Upper lobe of right lung (tissue), 1 donor: ENCODE results near the gene LYL1. TPM values are rescaled to one million over a fixed set of nuclear protein-coding genes. Genes with fewer than 3 reads are reported as not detected.

ENCODE experiments used
- ATAC-seq: fragments of 200-7000 bp; cut with Tn5 transposase; one replicate; pipeline ENCODE4 v1.9.1; 2020; ENCODE audit warnings: mild to moderate bottlenecking, moderate library complexity
- DNase-seq: peaks from one replicate; pipeline ENCODE4 v3.0.0-alpha.2; 2020
- H3K27ac ChIP-seq: fragments of 200-600 bp; one replicate; pipeline ENCODE4 v1.8.0; 2022
- H3K27me3 ChIP-seq: fragments of 200-600 bp; one replicate; pipeline ENCODE4 v1.8.0; 2022; ENCODE audit warnings: mild to moderate bottlenecking
- H3K36me3 ChIP-seq: fragments of 200-600 bp; one replicate; pipeline ENCODE4 v1.8.0; 2022
- H3K4me1 ChIP-seq: fragments of 200-600 bp; one replicate; pipeline ENCODE4 v1.8.0; 2022
- H3K4me3 ChIP-seq: fragments of 200-600 bp; one replicate; pipeline ENCODE4 v1.8.0; 2022; ENCODE audit warnings: mild to moderate bottlenecking
- H3K9me3 ChIP-seq: fragments of 200-600 bp; one replicate; pipeline ENCODE4 v1.8.0; 2022
- intact Hi-C: fragments of 100-400 bp; cut with DNase I; formaldehyde crosslinking; loops from one replicate; pipeline ENCODE4 v1.11.0; 2022
- total RNA-seq: library from RNA; stranded (reverse); fragmentation: NEBNext Ultra II Directional; extraction: Animal tissue kit (Norgen Biotek cat#: 25700); gene quantifications from one replicate; pipeline ENCODE4 v1.2.1, GENCODE V29; 2021
- TF ChIP-seq, protein P1 (sequence below): fragments of 200-600 bp; IDR thresholded peaks from one replicate; pipeline ENCODE4 v1.8.0; 2022; ENCODE audit warnings: antibody characterized with exemption
- donor health status: DM: no; HTN: yes; CAD: no; lungs with severe emphysema.

The LYL1 gene
- total RNA-seq, 1 donor from 2014 or later, result 21.8 TPM

DNA sequence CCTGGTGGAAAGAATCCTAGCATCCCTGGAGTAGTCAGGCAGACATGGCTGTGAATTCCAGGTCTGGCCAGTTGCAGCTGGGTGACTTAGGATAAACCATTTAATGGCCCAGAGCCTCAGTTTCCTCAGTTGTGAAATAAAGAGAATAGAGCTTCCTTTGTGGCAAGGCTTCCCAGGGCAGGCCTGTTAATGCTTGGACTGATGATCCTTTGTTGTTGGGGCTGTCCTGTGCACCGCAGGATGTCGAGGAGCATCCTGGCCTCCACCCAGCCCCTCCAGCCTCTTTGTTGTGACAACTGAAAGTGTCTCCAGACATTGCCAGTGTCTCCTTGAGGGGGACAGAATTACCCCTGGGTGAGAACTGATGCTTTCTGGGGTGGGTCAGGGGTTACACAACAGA lies 16.3 kb downstream of the LYL1 start:
- Histone ChIP-seq H3K27me3 (no peaks in the 10 kb centered on the region), H3K4me3 (no peak overlapping the region), H3K36me3 (peaks cover 33% of the 10 kb centered on the region), H3K4me1 (peaks cover 17% of the 10 kb centered on the region), H3K27ac (no peak overlapping the region), H3K9me3 (no peaks in the 10 kb centered on the region)
- ATAC-seq, result no peak
- intact Hi-C loops, result no loop called here
- TF ChIP-seq, protein P1, sequence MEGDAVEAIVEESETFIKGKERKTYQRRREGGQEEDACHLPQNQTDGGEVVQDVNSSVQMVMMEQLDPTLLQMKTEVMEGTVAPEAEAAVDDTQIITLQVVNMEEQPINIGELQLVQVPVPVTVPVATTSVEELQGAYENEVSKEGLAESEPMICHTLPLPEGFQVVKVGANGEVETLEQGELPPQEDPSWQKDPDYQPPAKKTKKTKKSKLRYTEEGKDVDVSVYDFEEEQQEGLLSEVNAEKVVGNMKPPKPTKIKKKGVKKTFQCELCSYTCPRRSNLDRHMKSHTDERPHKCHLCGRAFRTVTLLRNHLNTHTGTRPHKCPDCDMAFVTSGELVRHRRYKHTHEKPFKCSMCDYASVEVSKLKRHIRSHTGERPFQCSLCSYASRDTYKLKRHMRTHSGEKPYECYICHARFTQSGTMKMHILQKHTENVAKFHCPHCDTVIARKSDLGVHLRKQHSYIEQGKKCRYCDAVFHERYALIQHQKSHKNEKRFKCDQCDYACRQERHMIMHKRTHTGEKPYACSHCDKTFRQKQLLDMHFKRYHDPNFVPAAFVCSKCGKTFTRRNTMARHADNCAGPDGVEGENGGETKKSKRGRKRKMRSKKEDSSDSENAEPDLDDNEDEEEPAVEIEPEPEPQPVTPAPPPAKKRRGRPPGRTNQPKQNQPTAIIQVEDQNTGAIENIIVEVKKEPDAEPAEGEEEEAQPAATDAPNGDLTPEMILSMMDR, result no peak
- no peak for DNase-seq

DNA sequence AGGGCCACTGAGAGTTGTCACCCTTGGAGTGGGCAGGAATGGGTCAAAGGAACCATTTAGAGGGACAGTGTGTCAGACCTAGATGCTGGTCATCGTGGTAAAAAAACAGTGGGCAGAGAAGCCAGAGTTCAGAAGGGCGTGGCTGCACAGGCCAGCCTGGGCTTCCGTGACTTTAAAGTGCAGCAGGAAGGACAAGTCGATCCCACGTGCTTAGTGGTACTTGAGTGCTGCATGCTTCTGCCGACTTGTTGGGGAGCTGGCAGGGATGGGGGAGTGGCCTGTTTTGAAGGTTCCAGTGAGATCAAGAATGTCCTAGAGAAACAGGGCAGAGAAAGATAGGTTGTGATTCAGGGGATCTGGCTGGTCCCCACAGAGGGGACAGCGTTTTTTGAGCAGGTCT lies 17.0 kb downstream of the LYL1 start:
- TF ChIP-seq, protein P1, result no peak
- Histone ChIP-seq H3K4me3 (no peak overlapping the region), H3K27ac (peak overlapping the region; percentile 30), H3K4me1 (peaks cover 13% of the 10 kb centered on the region), H3K9me3 (no peaks in the 10 kb centered on the region), H3K27me3 (no peaks in the 10 kb centered on the region), H3K36me3 (peaks cover 29% of the 10 kb centered on the region)
- intact Hi-C loops, result no loop called here
- peak; percentile 87 for ATAC-seq
- DNase-seq, result peak; percentile 78

DNA sequence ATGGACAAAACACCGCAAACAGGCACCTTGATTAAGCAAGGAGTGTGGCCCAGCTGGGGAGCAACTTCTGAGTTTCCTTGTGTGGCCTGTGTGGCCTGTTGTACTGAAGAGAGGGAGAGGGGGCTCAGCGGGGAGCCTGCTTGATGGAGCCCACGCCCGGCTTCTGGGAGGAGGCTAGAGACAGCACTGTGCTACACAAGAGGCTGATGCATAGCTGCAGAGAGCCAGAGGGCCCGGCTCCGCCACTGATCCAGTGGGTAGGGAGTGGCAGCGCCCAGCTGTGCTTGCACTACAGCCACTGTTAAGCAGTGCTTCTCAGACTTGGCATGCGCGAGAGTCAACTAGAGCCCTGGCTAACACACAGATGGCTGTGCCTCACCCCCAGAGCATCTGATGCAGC lies 19.0 kb downstream of the LYL1 start:
- Histone ChIP-seq H3K27ac (no peak overlapping the region), H3K36me3 (peaks cover 39% of the 10 kb centered on the region), H3K4me3 (no peak overlapping the region), H3K27me3 (no peaks in the 10 kb centered on the region), H3K9me3 (no peaks in the 10 kb centered on the region), H3K4me1 (peaks cover 25% of the 10 kb centered on the region)
- no peak for ATAC-seq
- TF ChIP-seq, protein P1, result no peak
- intact Hi-C loops, result no loop called here
- DNase-seq, result no peak

DNA sequence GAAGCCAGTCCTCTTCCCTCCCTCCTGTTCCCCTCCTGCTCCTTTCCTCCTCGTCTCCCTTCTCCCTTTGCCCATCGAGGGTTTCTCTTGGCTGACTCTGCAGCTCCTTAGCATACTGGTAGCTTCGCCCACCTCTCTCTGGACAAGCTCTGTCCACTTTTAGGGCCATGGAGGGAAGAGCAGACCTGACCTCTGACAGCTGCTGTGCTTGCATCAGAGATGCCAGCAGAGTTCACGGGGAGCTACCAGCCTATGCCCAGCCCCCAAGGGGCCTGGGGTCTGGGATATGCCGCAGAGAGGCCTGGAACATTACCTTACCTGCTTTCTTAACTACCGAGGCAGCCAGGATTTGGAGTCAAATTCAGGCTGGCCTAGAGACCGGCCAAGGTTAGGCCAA lies 19.7 kb downstream of the LYL1 start:
- H3K27ac ChIP-seq, result no peak overlapping the region
- ATAC-seq, result no peak
- no peak for DNase-seq

DNA sequence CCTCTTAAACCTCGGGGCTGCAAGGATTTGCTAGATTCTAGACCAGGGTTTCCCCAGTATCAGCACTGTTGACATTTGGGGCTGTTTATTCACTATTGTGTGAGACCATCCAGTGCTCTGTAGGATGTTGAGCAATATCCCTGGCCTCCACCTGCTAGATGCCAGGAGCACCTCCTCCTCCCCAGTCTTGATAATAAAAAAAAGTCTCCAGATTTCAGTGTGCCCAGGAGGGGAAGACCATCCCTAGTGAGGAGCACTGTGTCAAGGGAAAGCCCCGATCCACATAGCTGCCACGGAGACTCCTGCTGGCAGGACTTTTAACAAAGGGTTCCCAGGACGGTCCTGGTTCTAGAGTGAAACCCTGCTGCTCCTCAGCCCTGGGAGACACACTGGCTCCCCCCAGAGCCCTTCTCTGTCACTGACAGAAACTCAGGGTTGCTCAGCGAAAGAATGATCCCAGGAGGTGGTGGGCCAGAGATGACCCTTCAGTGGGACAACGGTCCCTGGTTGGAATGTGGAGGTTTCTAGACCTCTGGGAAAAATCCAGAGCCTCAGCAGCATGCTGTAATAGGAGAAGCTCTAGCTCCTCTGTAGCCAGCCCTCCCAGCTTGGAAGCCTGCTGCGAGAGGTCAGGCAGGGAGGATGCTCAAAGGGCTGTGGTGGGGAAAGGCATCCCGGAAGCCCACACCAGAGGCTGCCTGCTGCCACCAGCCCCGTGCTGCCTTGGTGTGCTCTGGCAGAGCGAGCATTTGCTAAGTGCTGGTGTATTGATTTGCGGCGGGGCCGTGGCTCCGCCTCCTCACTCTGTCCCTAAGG lies 20.3 kb downstream of the LYL1 start:
- Histone ChIP-seq H3K27me3 (no peaks in the 10 kb centered on the region), H3K27ac (no peak overlapping the region), H3K36me3 (peaks cover 40% of the 10 kb centered on the region), H3K4me3 (no peak overlapping the region), H3K9me3 (no peaks in the 10 kb centered on the region), H3K4me1 (peaks cover 37% of the 10 kb centered on the region)
- no peak for ATAC-seq
- TF ChIP-seq, protein P1, result no peak
- no peak for DNase-seq
- intact Hi-C loops, result no loop called here

More for the DNA sequence above, 19.7 kb downstream of the LYL1 start:
- peaks cover 40% of the 10 kb centered on the region for H3K36me3 ChIP-seq
- no peak overlapping the region for H3K4me3 ChIP-seq
- no peaks in the 10 kb centered on the region for H3K27me3 ChIP-seq
- H3K9me3 ChIP-seq, result no peaks in the 10 kb centered on the region
- H3K4me1 ChIP-seq, result peaks cover 31% of the 10 kb centered on the region
- intact Hi-C loops, result no loop called here
- TF ChIP-seq, protein P1, result no peak
